ENCODE results near the gene KPTN.

Gene KPTN

DNA sequence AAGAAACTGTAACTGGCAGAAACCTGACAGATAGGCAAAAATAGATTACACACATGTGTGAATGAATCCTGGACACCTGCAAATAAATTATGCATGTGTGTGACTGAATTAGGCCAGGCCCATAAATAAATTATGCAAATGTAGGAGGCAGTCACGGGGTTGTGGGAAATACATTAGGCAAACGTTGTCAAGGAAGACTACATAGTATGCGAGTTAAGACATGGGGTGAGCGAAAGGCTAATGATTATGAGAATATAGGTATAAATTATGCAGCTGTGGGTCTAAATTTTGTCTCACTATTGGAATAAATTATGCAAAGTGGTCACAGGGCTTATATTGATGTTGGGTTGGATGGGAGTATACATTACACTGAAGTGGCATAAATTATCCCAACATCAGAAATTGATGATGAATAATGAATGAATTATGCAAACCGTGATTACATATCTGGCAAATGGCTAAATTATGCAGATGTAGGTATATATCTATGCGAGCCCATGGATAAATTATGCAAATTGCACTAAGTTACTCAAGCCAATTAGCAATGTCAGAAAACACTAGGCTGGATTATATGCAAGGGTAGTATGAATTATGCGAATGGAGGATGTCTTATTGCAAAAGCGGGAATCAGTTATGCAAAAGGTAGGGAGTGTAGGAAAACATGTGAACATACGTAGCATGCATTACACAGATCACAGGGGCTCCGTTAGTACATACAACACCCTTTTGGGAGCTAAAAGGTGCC is 19.2 kb downstream of the KPTN start:
- DNase-seq = no peak

GRCh38 chr19:47461876-47462275 is 22.1 kb downstream of the KPTN start:
- DNase-seq = no peak

- DNase-seq = no peak
Measured at GRCh38 chr19:47459477-47459876, 24.5 kb downstream of the KPTN start.

DNA sequence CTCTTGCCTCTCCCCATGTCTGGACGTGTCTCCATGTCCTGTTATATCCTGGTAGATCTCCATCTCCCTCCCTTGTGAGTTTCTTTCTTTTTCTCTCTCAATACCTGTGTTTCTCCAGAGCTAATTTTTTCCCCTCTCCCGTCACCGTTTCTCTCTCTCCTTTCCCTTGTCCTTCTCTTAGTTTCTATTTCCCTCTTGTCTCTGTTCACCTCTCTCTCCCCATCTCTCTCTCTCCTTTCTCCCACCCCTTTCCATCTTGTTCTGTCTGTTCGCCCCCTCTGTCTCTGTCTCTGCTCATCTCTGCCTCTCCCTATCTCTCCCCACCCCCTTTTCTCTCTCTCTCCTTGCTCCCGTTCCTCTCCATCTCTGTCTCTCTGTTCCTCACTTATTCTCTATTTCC is 25.3 kb downstream of the KPTN start:
- DNase-seq = no peak

DNA sequence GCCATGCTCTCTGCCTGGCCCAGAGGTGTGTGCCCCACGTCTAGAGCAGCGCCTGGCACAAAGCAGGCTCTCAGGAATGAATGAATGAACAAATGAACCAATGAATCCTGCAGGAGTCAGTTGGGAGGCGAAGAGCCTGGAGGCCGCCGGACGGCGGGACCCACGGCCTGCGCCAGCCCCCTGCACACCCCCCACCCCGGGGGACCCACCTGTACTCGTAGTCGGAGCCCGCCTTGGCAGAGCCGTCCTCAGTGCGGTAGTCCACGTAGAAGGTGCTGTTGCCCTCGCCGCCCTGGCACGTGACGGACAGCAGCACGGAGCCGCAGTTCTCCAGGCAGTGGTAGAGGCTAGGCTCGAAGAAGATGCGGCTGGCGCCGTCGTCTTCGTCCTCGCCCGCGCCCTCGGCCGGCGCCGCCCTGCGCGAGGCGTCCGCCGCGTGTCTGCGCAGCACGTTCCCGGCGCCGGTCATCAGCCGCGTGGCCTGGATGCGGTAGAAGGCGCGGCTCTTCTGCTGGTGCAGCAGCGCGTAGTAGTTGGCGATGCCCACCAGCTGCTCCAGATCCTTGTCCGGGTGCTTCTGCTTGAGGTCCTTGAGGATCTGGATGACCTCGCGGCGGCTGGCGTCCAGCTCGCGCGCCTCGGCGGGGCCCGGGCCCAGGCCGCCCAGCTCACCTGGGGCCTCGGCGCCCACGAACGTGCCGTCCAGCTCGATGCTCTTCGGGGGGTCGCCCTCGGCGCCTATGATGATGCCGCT is 27.1 kb downstream of the KPTN start:
- DNase-seq = no peak

DNA sequence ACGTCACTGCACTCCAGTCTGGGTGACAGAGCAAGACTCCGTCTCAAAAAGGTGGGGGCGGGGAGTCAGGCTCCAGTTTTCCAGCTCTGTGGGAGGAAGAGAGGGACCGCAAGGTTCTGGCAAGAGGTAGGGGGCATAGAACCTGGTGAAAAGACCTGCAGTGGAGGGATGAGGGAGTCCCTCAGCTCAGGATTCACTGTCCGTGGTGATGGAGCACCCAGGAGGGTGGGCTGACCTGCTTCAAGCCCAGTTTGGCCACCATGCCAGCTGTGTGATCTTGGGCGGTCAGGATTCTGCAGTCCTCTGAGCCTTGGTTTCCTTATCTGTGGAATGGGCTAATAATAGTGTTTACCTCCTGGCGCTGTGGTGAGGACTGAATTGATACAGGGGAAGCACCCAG is 33.5 kb downstream of the KPTN start:
- no peak for DNase-seq

GRCh38 chr19:47448360-47448727 is 35.7 kb downstream of the KPTN start:
- DNase-seq = no peak

DNA sequence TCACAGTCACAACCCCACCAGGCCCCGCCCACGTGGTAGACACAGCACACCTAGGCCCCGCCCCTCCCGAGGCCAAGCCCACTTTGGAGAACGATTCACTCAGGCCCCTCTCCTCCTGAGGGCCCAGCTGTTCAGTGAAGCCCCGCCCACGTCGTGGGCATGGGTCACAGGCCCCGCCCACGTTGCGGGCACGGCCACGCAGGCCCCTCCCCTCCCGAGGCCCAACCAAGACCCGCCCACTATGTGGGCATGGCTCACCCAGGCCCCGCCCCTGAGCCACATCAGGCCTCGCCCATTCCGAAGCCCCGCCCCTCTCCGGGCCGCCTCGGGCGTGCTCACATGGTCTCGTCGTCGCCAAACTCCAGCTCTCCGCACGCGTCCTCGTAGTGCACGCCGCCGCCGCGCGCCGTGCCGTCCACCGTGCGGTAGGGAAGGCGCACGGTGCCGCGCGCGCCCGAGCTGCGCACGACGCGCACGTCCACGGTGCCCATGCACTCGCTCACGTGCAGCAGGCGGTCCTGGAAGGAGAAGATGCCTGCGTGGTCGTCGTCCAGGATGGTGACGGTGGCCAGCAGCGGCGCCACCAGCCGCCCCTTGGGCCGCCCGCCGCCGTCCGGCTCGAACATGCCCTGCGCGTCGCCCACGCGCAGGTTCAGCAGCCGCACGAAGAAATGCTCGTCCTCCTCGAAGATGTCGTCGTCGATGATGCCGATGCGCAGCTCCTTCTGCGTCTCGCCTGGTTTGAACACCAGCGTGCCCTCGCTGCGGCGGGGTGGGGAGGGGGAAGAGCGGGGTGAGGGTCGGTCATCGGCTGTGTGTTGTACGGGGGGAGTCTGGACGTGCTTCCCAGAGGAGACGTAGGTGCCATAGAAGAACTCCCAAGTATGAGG is 36.3 kb downstream of the KPTN start:
- no peak for DNase-seq

- DNase-seq = no peak
Measured at GRCh38 chr19:47446534-47447469, 37.2 kb downstream of the KPTN start.

DNA sequence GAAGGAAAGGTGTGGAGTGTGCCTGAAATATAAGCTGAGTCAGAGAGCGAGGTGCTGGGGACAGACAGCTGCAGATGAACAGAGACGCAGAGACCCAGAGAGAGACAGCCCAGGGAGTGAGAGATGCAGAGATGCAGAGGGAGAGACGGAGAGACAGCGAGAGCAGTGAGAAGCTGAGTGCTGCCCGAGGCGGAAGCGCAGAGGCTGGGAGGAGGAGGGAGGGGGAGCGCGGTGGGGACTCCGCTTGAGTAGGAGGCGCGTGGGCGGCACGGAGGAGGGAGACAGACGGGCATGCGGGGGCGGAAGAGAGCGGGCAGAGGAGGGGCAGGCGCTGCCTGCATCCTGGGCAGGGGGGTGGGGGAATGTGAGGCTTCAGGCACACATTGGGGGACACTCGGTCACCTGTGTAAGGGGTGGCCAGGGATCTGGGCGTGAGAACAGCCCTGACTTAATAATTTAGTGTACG is 38.0 kb downstream of the KPTN start:
- DNase-seq = peak; percentile 27

DNA sequence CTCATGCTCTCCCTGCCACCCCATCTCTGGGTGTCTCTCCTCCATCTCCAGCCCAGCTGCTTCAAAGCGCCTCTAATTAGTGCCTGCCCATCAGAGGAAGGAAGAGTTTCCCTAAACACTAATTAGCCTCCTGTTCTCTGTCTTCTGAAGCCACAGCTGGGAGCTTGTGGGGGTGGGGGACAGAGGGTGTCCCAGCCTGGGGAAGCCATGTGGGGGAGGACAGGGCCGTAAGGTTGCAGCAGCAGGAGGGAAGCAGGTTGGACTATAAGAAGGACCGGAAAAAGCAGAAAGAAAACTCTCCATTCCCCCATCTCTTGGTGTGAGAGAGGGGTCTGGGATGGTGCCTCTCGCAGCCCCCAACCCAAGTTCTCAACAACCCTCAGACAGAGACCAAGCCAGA is 38.5 kb downstream of the KPTN start:
- no peak for DNase-seq

DNA sequence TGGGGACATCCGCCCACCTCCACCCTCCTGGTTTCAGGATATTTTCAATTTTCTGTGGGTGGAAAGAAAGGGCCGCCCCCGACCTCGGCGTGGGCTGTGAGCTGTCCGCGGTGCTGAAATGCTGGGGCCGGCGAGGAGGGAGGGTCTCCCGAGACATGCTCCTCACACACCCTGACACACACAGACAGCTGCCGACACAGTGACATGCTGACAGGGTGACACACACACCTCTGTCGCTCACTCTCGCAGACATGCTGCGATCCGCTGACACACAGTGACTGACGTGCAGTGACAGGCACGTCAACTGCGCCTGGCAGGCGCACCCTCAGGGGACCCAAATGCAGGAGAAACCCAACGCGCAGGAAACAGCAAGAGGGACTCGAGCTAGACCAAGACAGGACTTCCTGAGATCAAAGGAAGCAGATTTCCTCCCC is 39.6 kb downstream of the KPTN start:
- DNase-seq = no peak

DNA sequence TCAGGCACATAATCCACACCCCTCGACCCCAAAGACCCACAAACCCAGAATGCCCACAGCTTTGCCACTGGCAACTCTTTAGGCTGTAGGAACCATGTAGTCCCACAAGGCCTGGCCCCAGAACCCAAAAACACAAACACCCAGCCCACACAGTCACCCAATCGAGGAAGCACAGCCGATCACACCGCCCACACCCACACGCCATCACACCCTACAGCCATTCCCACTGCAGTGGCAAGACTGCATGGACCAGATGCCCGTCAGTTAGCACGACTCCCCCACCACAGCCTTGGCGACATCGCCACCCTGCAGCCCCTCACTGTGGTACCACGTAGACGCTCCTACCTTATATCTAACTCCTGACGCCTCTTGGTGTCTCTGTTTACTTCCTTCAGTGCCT is 40.7 kb downstream of the KPTN start:
- no peak for DNase-seq

- no peak for DNase-seq
Measured at GRCh38 chr19:47438793-47439220, 45.2 kb downstream of the KPTN start.

- no peak for DNase-seq
Measured at GRCh38 chr19:47437500-47437899, 46.5 kb downstream of the KPTN start.

GRCh38 chr19:47436712-47437401 is 47.2 kb downstream of the KPTN start:
- DNase-seq = peak; percentile 66

- DNase-seq = no peak
Measured at GRCh38 chr19:47435883-47436417, 48.1 kb downstream of the KPTN start.

GRCh38 chr19:47435196-47435595 is 48.8 kb downstream of the KPTN start:
- DNase-seq = no peak

GRCh38 chr19:47434088-47434487 is 49.9 kb downstream of the KPTN start:
- DNase-seq = no peak

DNA sequence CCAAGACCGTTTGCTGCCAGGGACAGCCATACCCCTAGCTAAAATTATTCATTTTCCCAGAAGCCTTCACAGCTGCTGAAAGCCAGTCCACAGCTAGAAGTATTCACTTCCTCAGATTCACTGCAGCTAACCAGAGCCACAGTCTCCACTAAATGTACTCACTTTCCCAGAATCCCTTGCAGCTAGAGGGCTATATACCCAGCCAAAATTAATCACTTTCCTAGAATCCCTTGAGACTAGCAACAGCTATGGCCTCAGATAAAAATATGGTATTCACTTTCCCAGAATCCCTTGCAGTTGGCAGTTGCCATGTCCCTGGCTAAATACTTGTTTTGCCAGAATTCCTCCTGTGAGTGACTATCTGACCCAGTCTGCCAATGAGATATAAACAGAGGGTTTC is 50.9 kb downstream of the KPTN start:
- no peak for DNase-seq

DNA sequence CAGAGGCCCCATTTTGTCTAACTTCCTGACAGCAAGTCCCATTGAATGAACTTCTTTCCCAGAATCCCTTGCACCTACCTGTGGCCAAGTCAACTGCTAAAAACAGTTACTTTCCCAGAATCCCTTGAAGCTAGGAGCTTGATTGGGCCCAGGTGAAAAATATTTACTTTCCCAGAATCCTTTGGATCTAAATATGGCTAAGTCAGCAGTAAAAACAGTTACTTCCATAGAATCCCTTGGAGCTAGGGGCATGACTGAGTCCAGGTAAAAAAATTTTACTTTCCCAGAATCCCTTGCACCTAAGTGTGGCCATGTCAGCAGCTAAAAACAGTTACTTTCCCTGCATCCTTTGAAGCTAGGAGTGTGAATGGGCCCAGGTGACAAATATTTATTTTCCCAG is 51.5 kb downstream of the KPTN start:
- no peak for DNase-seq
